ENCODE data around the gene TRAPPC14.
"Not testable (repeated sequence)": the region's sequence is repeated elsewhere in the genome, so short reads cannot be mapped to it uniquely, and the experiment has no call there.

The TRAPPC14 gene

GRCh38 chr7:100148559-100149328 lies 9.8 kb downstream of the TRAPPC14 start, which contains the start of gene LAMTOR4:
Gene LAMTOR4, plus strand, starts transcription at chr7:100148918. Its CDS starts 55 bp downstream, at chr7:100148973.
- TF ChIP-seq CTCF (IDR thresholded peaks at IDR 0.05; ENCODE audit: low read depth, low read length) (no peak), MAX (IDR thresholded peaks at IDR 0.05; ENCODE audit: low read depth, low read length) (peak; percentile 100), MYC (IDR thresholded peaks at IDR 0.05; ENCODE audit: low read depth, low read length) (peak; percentile 93), POLR2A (IDR thresholded peaks at IDR 0.05; ENCODE audit: extremely low read depth, insufficient read length) (peak; percentile 87)
- peak; percentile 100 for DNase-seq (ENCODE audit: low read depth)

GRCh38 chr7:100148225-100148558 lies 10.3 kb downstream of the TRAPPC14 start:
- no peak for TF ChIP-seq MAX (IDR thresholded peaks at IDR 0.05; ENCODE audit: low read depth, low read length)
- H3K4me3 ChIP-seq (ENCODE audit: low read depth, low read length): peak overlapping the region; percentile 22

More at GRCh38 chr7:100148559-100149328, 9.8 kb downstream of the TRAPPC14 start, which contains the start of gene LAMTOR4:
- H3K4me3 ChIP-seq (ENCODE audit: low read depth, low read length): peak within 1 kb of the TSS; percentile 87

GRCh38 chr7:100147278-100147677 lies 11.2 kb downstream of the TRAPPC14 start:
- H3K4me3 ChIP-seq (ENCODE audit: low read depth, low read length): no peak overlapping the region
- no peak for DNase-seq (ENCODE audit: low read depth)
- TF ChIP-seq CTCF (IDR thresholded peaks at IDR 0.05; ENCODE audit: low read depth, low read length): no peak
- TF ChIP-seq MYC (IDR thresholded peaks at IDR 0.05; ENCODE audit: low read depth, low read length): no peak
- no peak for TF ChIP-seq POLR2A (IDR thresholded peaks at IDR 0.05; ENCODE audit: extremely low read depth, insufficient read length)
- no peak for TF ChIP-seq MAX (IDR thresholded peaks at IDR 0.05; ENCODE audit: low read depth, low read length)

More at GRCh38 chr7:100148225-100148558, 10.3 kb downstream of the TRAPPC14 start:
- DNase-seq (ENCODE audit: low read depth): no peak

- H3K4me3 ChIP-seq (ENCODE audit: low read depth, low read length); DNase-seq (ENCODE audit: low read depth): not testable (repeated sequence)
- peak; percentile 61; the same call in 1 of the 2 replicates for TF ChIP-seq MAX (IDR thresholded peaks at IDR 0.05; ENCODE audit: low read depth, low read length)
Measured at GRCh38 chr7:100146350-100146749, 12.2 kb downstream of the TRAPPC14 start.

GRCh38 chr7:100142461-100142860 lies 16.1 kb downstream of the TRAPPC14 start:
- TF ChIP-seq CTCF (IDR thresholded peaks at IDR 0.05; ENCODE audit: low read depth, low read length): no peak
- TF ChIP-seq MAX (IDR thresholded peaks at IDR 0.05; ENCODE audit: low read depth, low read length): no peak
- no peak for TF ChIP-seq POLR2A (IDR thresholded peaks at IDR 0.05; ENCODE audit: extremely low read depth, insufficient read length)
- TF ChIP-seq MYC (IDR thresholded peaks at IDR 0.05; ENCODE audit: low read depth, low read length): no peak
- no peak for DNase-seq (ENCODE audit: low read depth)
- no peak overlapping the region for H3K4me3 ChIP-seq (ENCODE audit: low read depth, low read length)

GRCh38 chr7:100141555-100141949 lies 17.0 kb downstream of the TRAPPC14 start:
- TF ChIP-seq POLR2A (IDR thresholded peaks at IDR 0.05; ENCODE audit: extremely low read depth, insufficient read length): no peak
- peak; percentile 90 for TF ChIP-seq MYC (IDR thresholded peaks at IDR 0.05; ENCODE audit: low read depth, low read length)
- TF ChIP-seq CTCF (IDR thresholded peaks at IDR 0.05; ENCODE audit: low read depth, low read length): no peak
- peak; percentile 84; the same call in 1 of the 2 replicates for TF ChIP-seq MAX (IDR thresholded peaks at IDR 0.05; ENCODE audit: low read depth, low read length)
- no peak overlapping the region for H3K4me3 ChIP-seq (ENCODE audit: low read depth, low read length)
- DNase-seq (ENCODE audit: low read depth): peak; percentile 65
